GM12872 (cell line): ENCODE results near the gene CNGA1.

Experiments
- TF ChIP-seq, protein P1 (sequence below): IDR thresholded peaks from 3 replicates; pipeline ENCODE4 v1.5.1; 2011; ENCODE audit warnings: low read depth, mild to moderate bottlenecking, low read length, moderate library complexity; ENCODE audit not compliant: insufficient read depth

Gene CNGA1

DNA sequence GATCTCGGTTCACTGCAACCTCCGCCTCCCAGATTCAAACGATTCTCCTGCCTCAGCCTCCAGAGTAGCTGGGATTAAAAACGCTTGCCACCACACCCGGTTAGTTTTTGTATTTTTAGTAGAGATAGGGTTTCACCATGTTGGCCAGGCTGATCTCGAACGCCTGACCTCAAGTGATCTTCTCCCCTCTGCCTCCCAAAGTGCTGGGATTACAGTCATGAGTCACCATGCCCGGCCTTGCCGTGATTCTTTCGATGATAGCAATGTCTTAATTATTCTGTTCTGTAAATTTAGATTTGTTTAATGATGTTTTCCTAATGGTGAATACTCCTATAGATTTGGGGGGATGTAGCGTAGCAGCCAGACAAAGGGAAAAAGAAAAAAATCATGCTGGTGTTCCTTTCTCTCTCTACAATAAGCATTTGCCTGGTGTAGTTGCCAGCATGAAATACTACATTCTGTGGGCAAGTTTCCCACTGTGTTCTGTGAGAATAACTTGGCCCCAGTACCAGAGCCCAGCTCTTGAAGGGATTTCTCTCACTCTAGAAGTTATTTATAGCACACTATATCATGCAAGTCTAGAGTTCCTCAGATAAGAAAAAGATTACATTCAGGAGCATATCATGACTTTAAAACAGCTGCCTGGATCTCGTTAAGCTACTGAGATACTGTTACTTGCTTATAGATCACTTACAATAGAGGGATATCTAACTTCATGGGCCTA, 15.5 kb upstream of the CNGA1 start:
- TF ChIP-seq, protein P1, sequence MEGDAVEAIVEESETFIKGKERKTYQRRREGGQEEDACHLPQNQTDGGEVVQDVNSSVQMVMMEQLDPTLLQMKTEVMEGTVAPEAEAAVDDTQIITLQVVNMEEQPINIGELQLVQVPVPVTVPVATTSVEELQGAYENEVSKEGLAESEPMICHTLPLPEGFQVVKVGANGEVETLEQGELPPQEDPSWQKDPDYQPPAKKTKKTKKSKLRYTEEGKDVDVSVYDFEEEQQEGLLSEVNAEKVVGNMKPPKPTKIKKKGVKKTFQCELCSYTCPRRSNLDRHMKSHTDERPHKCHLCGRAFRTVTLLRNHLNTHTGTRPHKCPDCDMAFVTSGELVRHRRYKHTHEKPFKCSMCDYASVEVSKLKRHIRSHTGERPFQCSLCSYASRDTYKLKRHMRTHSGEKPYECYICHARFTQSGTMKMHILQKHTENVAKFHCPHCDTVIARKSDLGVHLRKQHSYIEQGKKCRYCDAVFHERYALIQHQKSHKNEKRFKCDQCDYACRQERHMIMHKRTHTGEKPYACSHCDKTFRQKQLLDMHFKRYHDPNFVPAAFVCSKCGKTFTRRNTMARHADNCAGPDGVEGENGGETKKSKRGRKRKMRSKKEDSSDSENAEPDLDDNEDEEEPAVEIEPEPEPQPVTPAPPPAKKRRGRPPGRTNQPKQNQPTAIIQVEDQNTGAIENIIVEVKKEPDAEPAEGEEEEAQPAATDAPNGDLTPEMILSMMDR = no peak

- TF ChIP-seq, protein P1 = no peak
These were observed 14.0 kb upstream of the CNGA1 start for GRCh38 chr4:48030470-48030869.

DNA sequence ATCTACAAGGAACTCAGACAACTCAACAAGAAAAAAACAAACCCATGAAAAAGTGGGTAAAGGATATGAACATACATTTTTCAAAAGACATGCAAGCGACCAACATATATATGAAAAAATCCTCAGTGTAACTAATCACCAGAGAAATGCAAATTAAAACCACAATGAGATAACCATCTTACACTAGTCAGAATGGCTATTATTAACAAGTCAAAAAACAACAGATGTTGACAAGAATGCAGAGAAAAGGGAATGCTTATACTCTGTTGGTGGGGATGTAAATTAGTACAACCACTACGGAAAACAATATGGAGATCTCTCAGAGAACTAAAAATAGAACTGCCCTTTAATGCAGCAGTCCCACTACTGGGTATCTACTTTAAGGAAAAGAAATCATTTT, 12.2 kb upstream of the CNGA1 start:
- TF ChIP-seq, protein P1 = no peak

DNA sequence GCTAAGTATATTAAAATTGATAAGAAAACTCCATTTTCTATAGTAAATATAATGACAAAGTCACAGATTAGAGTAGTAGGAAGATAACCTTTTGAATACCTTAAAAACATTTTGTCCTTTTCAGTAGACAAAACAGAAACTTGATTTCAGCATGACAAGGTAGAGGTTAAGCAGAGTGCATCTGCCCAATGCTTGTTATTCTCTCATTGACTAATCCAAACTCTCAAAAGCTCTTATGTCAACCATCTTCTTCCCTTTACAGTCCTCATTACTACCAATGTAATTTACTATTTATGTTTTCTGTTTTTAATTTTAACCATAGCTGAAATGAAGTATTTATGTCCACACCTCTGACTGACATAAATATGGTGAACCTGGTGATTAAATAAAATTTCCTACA, 11.2 kb upstream of the CNGA1 start:
- TF ChIP-seq, protein P1 = no peak

DNA sequence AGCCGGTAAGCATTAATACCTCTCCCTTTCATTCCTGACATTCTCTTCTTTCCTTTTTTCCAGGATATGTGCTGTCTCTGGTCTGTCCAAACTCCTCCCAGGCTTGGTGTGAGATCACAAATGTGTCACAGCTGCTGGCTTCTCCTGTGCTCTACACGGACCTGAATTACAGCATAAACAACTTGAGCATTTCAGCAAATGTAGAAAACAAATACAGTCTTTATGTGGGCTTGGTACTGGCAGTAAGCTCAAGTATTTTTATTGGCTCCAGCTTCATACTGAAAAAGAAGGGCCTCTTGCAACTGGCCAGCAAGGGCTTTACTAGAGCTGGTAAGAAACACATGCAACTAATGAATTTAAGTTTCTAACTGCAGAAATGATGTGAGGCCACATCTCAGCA, 8.5 kb upstream of the CNGA1 start:
- TF ChIP-seq, protein P1 = no peak

DNA sequence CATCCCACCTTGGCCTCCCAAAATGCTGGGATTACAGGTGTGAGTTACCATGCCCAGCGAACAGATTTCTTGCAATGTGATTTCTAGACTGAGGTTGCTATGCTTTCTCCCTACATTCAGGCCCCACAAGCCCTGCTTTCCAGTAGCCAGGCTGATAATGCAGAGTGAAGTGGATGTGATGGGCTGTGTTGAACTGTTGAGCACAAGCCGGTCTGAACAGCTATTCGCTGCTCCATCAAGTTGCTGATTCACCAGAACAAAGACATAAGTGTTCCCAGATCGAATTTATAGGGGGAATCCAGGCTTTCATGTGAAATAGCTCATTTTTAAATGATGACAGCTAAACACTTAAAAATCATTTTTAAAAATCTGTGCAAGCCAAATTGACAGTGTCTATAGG, 8.0 kb upstream of the CNGA1 start:
- TF ChIP-seq, protein P1 = no peak

- TF ChIP-seq, protein P1 = no peak
These were observed 5.8 kb upstream of the CNGA1 start for GRCh38 chr4:48022192-48022799.
